ENCODE data around the gene SLC13A3.

The SLC13A3 gene

DNA sequence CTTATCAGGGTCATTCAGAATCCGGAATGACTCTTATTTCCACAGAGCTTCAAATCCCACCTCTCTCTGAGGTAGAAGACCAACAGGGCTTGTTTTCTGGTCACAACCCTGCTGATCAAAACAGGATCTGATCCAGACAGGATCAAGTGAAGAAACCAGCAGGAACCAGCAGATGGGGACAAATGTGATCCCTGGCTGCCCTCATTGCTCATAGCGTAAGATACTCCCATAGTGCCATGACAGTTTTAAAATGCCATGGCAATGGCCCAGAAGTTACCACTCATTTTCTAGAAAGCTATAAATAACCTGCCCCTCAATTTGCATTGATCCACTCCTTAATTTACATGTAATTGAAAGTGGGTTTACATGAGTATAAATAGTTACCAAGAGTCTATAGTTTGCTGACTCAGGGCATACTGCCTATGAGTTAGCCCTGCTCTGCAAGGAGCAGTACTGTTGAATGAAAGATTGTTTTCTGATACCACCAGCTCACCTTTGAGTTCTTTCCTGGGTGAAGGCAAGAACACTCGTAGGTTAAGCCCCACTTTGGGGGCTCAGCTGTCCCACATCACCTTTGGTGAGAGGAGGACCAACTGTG is 131.7 kb downstream of the SLC13A3 start:
- TF ChIP-seq, protein P1, sequence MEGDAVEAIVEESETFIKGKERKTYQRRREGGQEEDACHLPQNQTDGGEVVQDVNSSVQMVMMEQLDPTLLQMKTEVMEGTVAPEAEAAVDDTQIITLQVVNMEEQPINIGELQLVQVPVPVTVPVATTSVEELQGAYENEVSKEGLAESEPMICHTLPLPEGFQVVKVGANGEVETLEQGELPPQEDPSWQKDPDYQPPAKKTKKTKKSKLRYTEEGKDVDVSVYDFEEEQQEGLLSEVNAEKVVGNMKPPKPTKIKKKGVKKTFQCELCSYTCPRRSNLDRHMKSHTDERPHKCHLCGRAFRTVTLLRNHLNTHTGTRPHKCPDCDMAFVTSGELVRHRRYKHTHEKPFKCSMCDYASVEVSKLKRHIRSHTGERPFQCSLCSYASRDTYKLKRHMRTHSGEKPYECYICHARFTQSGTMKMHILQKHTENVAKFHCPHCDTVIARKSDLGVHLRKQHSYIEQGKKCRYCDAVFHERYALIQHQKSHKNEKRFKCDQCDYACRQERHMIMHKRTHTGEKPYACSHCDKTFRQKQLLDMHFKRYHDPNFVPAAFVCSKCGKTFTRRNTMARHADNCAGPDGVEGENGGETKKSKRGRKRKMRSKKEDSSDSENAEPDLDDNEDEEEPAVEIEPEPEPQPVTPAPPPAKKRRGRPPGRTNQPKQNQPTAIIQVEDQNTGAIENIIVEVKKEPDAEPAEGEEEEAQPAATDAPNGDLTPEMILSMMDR (IDR thresholded peaks at IDR 0.05; ENCODE audit: low read depth, low read length) = no peak
- no peak for DNase-seq (ENCODE audit: extremely low read depth, low read depth)

DNA sequence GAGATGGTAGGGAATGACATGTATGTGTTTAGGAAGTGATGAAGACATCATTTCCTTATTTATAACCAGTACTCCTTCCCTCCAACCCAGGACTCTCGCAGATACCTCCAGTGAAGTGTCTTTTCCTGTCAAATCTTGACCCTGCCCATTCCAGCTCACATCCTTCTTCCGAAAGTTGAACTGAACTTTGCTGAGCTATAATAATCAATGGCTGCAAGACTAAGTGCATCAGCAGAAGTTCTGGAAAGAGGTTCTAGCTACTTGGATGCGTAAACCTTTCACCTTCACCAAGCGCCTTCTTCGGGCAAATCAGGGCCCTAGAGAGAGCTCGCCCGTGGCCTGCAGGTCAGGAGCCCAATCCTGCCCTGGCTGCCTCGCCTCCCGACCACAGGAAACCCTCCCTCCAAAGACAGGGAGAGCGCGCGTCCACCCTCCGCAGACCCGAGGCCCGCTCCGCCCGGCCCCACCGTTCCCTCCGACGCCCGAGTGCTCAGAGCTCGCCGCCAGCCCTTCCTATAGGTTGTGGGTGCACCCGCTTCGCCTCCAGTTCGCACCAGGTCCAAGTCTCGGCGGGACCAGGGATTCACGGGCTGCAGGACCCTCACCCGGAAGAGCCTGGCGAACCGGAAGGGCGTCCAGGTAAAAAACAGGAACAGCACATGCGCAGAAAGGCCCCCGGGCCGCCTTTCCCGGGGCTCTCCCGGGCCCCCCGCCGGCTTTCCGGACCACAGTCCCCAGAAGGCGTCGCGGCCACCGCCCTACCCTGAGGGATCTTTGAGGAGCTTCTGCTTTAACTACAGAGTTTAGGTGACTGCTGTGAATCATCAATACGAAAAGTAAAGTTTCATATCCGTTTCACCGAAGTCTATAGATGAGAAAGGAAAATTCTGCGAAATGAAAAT is 138.1 kb downstream of the SLC13A3 start, which contains the start of gene ZNF334:
Gene ZNF334 (minus strand): TSS at position 617 of the 902 bp plus-strand sequence. CDS start 1,457 bp downstream, outside the sequence.
- TF ChIP-seq, protein P1 (IDR thresholded peaks at IDR 0.05; ENCODE audit: low read depth, low read length) = no peak
- DNase-seq (ENCODE audit: extremely low read depth, low read depth) = no peak

DNA sequence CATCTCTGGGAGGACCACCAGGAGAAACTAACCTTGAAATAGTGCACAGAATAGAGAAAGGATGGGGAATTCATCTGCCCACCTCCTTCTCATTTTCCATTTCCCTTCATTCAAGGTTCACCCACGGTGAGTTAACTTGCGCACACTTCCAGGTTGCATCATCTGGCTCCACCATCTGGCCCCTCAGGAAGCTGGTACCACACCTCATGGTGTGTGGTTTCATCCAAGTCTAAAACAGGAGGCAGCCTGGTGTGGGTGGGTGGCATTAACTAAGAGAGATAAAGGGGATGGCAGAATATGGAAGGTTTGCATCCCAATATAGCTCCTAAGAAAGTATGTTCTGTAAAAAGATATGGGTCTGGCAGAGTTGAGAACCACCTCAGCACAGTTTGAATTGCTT is 141.7 kb downstream of the SLC13A3 start:
- TF ChIP-seq, protein P1 (IDR thresholded peaks at IDR 0.05; ENCODE audit: low read depth, low read length) = no peak
- DNase-seq (ENCODE audit: extremely low read depth, low read depth) = no peak

Measured in AG09319 (cell line).